GM21515 (cell line): ENCODE measurements around the gene CHMP1B.

Experiments used
- ATAC-seq: cut with Tn5 transposase; IDR thresholded peaks from one replicate; pipeline ENCODE4 v1.9.1; 2021; ENCODE audit not compliant: unreplicated experiment

Gene CHMP1B

GRCh38 chr18:11899063-11899462 lies 47.9 kb downstream of the CHMP1B start:
- no peak for ATAC-seq

GRCh38 chr18:11901826-11902438 lies 50.7 kb downstream of the CHMP1B start:
- ATAC-seq, result no peak

- ATAC-seq, result no peak
Observed at GRCh38 chr18:11902522-11903292, 51.5 kb downstream of the CHMP1B start.
